ENCODE results near the gene NDUFS2. TPM values are rescaled to one million over a fixed set of nuclear protein-coding genes. Genes with fewer than 3 reads are reported as not detected.

Gene NDUFS2
- total RNA-seq: 84.6 and 90.7 TPM in 2 replicates

DNA sequence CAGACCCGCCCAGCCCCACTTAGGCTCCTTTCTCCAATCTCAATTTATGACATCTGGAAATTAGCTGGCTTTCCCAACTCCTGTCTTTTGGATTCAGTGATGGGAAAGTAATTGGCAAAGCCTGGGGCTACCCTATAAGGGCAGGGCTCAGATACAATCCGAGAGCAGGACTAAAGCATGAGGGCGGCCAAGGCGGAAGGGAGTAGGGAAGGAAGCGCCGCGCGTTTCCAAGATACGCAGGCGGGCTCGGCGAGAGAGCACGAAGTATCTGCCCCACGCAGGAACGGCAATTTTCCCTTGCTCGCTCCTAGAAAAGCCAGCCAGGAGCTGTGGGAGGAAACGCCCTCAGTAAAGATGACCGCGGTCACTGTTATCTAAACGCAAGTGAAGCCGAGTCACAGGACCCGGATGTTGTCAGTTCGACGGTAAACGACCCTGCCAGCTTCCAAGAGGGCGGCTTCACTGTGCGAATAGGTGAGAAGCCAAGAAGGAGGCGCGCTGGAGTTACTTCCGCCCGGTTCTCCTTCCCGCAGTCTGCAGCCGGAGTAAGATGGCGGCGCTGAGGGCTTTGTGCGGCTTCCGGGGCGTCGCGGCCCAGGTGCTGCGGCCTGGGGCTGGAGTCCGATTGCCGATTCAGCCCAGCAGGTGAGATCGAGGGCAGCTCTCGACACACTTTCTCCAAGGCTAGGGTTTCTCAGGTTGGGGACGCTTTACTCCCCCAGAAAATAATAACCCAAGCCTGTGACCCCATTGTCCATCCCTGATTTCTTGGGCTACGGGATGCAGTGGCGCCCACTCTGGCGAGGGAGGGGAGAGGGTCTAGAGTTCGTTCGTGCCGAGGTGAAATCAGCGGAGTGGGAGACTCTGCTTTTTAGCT is at the start of gene NDUFS2:
Gene NDUFS2 (plus strand): TSS at position 532 of the 877 bp plus-strand sequence. CDS start 19 bp downstream, at position 551.

GRCh38 chr1:161153682-161154337 is 48.4 kb upstream of the NDUFS2 start, which contains the start of gene UFC1:
UFC1 (plus strand) TSS chr1:161153978; CDS start chr1:161153998, 20 bp downstream.

DNA sequence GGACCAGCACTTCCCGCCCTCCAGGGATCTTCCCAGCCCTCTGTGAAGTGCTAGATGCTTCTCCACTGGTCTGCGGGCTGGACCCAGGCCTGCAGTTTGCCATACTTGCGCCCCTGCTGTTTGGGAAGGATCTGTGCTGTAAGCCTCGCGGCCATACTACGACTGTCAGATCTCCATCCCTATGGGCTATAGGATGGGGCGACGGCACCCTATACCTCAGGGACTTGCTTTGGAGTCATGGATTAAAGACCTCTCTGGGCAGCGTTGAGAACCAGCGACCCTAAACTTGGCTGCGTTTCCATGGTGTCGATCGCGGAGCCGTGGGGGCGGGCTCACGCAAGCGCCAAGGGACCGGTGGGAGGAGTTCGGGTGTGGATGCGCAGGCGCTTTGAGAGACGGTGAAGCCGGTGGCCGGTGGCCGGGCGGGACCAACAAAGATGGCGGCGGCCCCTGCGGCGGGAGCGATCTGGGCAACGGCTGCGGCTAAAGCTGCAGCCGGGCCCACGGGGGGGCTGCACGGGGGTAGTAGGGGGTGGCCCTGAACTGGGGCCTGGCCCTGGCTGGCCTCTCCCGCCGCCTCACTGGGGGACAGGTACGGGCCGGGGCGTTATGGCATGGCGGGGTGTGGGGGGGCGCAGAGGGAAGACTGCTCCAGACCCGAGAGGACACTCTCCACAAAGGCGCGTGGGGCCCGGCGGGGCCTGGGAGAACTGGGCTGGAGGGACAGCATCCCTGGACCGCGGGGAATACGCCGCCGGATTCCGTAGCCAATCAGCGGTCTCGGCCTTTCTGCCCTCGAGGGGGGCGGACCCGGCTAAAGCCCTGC is 42.9 kb upstream of the NDUFS2 start, which contains the start of gene USP21:
Gene USP21 (plus strand): TSS at position 414 of the 826 bp plus-strand sequence. CDS start 1,141 bp downstream, outside the sequence.

DNA sequence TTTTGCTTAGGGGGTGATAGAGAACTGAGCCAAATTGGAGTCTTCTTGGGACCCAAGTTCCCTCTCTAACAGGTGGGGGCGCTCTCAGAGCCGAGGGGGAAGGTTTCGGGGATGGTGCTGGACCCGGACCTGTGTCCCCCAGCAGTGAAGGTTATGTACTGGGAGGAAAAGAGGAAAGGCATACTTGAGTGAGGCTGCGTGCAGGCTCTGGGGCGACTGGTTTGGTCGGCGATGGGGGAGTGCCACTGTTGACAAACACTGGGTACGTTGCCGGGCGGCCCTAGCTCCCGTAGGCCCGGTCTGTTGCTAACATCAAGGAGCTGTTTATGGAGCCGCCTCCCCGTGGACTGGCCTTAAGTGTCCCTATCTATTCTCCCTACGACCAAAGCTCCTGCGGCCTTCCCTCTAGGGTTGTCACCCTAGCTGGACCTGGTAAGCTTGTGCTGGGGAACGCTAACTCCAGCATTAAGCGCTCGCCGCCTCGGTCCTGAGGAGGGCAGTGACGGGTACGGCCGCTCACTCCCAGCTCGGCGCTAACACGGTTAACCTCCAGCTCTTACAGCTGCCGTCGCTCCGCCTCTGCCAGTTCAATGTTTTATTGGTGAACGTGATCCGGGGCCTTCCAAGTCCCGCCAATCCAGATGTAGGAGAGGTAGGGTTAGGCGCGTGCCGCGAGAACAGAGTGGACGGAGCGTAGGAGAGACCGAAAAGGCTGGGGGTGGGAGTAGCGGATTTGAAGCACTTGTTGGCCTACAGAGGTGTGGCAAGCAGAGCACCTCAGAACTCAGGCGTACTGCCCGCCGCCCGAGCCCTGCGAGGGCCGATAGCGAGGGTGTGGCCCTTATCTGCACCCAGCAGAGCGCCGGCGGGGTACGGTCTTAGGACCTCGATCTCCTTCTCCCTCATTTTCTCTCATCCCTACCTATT is 36.2 kb upstream of the NDUFS2 start, which contains the start of gene PPOX:
Gene PPOX (plus strand): TSS at position 685 of the 927 bp plus-strand sequence. CDS start 422 bp downstream, outside the sequence.

GRCh38 chr1:161177112-161177935 is 24.8 kb upstream of the NDUFS2 start, which contains the start of gene B4GALT3:
B4GALT3 (minus strand) TSS chr1:161177507; CDS start chr1:161176060, 1,447 bp downstream.

GRCh38 chr1:161198897-161199431 is 3.2 kb upstream of the NDUFS2 start, which contains the start of gene ADAMTS4:
ADAMTS4 (minus strand) TSS chr1:161199054; CDS start chr1:161198627, 427 bp downstream.

DNA sequence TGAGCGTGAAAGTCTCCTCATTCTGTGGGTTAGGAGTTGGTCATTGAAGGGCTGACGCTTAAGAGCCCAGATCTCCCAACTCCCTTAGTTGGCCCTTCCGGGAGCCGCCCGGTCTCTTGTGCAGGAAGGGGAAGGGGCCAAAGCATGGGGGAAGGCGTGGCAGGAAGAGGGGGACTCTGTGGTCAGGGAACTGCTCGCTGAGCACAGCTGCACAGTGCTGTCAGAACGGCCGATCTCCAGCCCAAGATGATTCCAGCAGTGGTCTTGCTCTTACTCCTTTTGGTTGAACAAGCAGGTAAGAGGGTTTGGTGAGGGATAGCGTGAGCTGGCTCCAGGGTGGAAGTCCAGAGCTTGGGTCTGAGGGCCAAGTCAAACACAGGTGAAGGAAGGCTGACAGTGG is 12.9 kb downstream of the NDUFS2 start, which contains the start of gene FCER1G:
Gene FCER1G (plus strand): TSS at position 220 of the 400 bp plus-strand sequence. CDS start 27 bp downstream, at position 247.

DNA sequence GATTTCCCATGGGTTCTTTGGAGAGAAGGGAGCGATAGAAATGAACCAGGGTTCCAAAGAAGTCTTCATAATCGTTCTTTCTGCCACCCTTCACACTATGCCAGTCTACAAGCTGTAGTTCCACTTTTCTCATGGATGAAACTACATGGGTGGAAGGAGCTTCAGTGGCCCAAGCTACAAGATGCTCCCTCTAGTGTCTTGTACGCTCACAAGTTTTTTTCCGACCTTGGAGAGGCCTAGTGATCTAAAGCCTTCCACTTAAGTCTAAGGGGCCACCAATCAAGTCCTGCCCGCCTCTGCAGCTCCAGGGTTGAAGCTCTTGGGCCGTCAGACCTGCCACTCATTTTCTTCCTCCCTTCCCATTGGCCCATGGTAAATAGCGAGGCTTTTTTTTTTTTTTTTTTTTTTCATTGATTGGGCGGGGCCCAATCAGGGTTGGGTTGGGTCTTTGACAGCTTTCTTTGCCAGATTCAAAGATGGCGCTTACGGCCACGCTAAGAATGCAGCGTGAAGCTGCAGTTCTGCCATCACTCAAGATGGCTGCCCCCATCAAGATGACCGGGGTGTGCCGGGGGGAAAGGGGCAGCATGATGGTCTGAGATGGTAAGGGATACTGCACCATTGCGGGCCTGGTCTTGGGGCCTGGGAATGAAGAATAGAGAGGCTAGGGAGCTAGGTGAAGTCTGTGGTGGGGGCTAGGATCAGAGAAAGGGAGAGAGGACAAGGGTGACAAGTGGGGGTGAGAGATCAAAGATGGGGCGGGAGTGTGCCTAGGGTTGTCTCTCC is 23.6 kb downstream of the NDUFS2 start, which contains the start of gene TOMM40L:
Gene TOMM40L (plus strand): TSS at position 527 of the 786 bp plus-strand sequence. CDS start 430 bp downstream, outside the sequence.

DNA sequence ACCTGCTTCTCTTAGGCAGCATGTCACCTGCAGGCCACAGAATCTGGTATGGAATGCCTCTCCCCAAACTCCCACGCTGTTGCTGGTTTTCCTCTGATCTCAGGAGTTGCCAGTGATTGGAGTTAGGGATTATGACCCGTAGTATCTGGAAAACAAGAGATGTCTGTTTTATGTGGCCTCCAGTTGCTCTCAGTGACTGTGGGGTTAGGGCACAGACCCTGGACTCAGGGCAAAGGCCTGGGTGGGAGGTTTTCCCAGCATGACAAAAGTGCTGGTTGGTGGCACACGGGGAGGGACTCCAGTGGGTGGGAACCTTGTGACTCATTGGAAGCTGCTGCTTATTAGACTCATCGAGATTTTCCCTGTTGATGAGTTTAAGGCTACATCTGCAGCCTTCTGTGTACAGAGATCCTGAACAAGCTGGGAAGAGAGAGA is 35.9 kb downstream of the NDUFS2 start, which contains the start of gene NR1I3:
Gene NR1I3 (minus strand): TSS at position 165 of the 435 bp plus-strand sequence. CDS start 1,638 bp downstream, outside the sequence.

GRCh38 chr1:161258439-161259344 is 56.5 kb downstream of the NDUFS2 start, which contains the start of gene PCP4L1:
PCP4L1 (plus strand) TSS chr1:161258745; CDS start chr1:161258975, 230 bp downstream.

Other genes starting within 250 kb of the NDUFS2 start
- 0.47 TPM in 1 of 2 replicates, not detected in the other for gene ITLN2, start 247.6 kb upstream of the NDUFS2 start, total RNA-seq
- 6.6 and 11.7 TPM in 2 replicates for gene F11R, start 181.2 kb upstream of the NDUFS2 start, total RNA-seq
- 37.9 TPM in 1 of 2 replicates, not detected in the other for gene TSTD1, start 163.4 kb upstream of the NDUFS2 start, total RNA-seq
- gene USF1, start 156.4 kb upstream of the NDUFS2 start, total RNA-seq: 33.5 and 36.9 TPM in 2 replicates
- not detected in 2 replicates for gene ARHGAP30, start 132.5 kb upstream of the NDUFS2 start, total RNA-seq
- 0.12 TPM in 1 of 2 replicates, not detected in the other for gene NECTIN4, start 112.8 kb upstream of the NDUFS2 start, total RNA-seq
- gene KLHDC9, start 104.0 kb upstream of the NDUFS2 start, total RNA-seq: 0.58 and 3.3 TPM in 2 replicates
- 39.3 and 49.1 TPM in 2 replicates for gene PFDN2, start 84.3 kb upstream of the NDUFS2 start, total RNA-seq
- 20.6 and 24.7 TPM in 2 replicates for gene NIT1, start 84.3 kb upstream of the NDUFS2 start, total RNA-seq
- 18.0 and 18.2 TPM in 2 replicates for gene DEDD, start 69.7 kb upstream of the NDUFS2 start, total RNA-seq
- 81.6 and 105 TPM in 2 replicates for gene UFC1, start 48.4 kb upstream of the NDUFS2 start, total RNA-seq
- gene USP21, start 42.9 kb upstream of the NDUFS2 start, total RNA-seq: 9.0 and 10.4 TPM in 2 replicates
- 6.5 and 11.8 TPM in 2 replicates for gene PPOX, start 35.9 kb upstream of the NDUFS2 start, total RNA-seq
- 23.6 and 26.8 TPM in 2 replicates for gene B4GALT3, start 24.9 kb upstream of the NDUFS2 start, total RNA-seq
- 1.8 and 3.4 TPM in 2 replicates for gene ADAMTS4, start 3.3 kb upstream of the NDUFS2 start, total RNA-seq
- not detected in 2 replicates for gene FCER1G, start 12.9 kb downstream of the NDUFS2 start, total RNA-seq
- not detected in 2 replicates for gene APOA2, start 21.3 kb downstream of the NDUFS2 start, total RNA-seq
- gene TOMM40L, start 23.7 kb downstream of the NDUFS2 start, total RNA-seq: 2.5 and 5.8 TPM in 2 replicates
- not detected in 2 replicates for gene NR1I3, start 35.8 kb downstream of the NDUFS2 start, total RNA-seq
- gene PCP4L1, start 56.4 kb downstream of the NDUFS2 start, total RNA-seq: not detected in 2 replicates
- gene MPZ, start 107.6 kb downstream of the NDUFS2 start, total RNA-seq: 0.23 and 0.34 TPM in 2 replicates
- gene SDHC, start 112.0 kb downstream of the NDUFS2 start, total RNA-seq: 20.9 and 31.2 TPM in 2 replicates
- gene CFAP126, start 165.5 kb downstream of the NDUFS2 start, total RNA-seq: not detected in 2 replicates